CMK (cell line): ENCODE results near the gene TLR9.
A peak's percentile ranks its signal among the peaks of the same experiment; 100 is the strongest.

Source experiments
- DNase-seq: peaks from one replicate; pipeline ENCODE4 v3.0.0-alpha.2; 2010; ENCODE audit warnings: low read depth

Gene TLR9

DNA sequence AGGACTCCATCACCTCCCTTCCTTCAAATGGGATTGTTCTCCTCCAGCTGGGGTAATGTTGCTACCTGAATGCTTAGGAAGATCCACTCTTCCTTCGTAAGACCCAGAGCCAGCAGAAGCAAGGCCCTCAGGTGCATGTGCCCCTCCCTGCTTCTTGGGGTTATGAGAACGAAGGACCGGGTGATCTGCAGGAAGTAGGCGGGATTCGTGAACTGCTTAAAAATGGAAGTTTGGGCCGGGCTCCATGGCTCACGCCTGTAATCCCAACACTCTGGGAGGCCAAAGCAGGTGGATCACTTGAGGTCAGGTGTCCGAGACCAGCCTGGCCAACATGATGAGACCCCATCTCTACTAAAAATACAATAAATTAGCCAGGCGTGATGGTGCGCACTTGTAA, 8.0 kb downstream of the TLR9 start:
- no peak for DNase-seq

DNA sequence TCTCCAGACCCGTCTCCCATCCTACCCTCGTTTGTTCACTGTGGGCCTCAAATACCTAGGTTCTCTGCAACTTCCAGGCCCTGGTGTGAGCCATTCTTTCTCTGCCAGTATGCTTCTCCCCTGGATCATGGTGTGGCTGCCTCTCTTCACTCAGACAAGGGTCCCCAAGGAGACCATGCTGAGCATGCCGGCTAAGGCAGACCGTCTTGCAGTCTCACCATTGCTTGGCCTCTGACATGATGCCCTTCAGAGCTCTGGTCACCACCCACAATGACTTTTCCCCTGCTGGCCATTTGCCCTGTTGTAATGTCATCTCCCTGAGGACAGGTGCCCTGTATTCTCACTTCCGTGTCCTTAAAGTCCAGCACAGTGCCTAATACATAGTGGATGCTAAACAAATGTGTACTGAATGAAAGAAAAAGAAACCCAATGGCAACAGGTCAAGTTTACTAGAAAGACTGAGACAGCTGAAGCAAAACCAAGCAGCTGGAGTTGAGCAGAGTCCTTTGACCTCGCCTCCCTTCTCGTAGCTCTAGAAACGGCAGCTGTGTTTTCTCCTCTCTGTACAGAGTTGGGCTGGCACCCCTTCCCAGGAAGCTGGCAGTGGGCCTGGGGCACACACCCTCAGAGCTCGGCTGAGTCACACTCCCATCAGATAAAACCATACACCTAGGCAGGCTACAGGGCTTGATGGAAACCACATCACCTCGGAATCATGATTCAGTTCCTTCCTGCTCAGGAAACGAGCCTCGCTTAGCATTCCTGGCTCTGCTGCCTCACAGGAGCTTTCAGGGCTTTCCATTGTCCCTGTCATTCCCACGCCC, 8.6 kb downstream of the TLR9 start:
- DNase-seq: no peak

DNA sequence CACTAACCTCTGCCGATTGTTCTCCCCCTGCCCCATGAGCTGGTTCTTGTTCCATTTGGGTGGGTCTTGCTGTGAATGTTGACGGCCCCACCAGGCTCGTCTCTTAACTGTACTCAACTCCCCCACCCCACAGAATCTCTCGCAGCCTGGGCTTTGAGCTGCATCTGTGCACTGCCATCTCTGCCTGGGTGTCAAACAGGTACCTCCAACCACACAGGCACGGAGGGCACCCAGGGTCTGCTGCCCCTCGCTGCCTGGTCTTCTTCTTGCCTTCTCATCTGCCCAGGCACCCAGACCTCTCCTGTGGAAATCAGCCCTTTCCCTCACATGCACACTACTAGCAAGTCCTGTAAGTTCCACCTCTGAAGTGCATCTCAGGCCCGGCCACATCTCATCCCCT, 10.1 kb downstream of the TLR9 start:
- DNase-seq: no peak

DNA sequence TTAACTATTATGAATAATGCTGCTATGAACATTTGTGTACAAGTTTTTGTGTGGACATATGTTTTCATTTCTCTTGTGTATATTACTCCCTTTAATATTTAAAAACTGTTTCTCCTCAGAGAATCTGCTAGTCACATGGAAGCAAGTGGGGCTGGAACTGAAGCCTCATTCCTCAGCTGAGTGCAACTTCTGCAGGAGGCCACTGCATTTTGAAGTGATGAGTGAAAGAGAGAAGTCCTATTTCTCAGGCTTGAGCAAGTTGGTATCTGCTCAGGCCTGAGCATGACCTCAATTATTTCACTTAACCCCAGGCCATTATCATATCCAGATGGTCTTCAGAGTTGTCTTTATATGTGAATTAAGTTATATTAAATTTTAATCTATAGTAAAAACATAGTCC, 11.5 kb downstream of the TLR9 start:
- no peak for DNase-seq

DNA sequence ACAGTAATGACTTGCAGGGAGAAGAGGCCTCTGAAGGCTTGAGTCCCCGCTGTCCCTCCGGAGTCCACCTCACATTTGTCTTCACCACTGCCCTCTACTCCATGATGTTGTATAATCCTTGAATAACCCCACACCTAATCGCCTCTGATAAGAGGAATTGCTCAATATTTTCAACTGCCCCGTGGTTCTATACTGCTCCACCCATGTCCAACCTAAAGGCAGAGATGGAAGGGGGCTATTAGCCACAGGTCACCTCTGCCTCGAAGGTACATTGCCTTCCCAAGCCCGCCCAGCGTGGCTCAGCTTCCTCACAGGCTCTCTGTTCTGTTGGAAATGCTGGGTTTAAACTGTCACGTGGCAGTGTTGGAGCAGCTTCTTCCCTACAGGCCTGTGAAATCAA, 12.4 kb downstream of the TLR9 start:
- DNase-seq: no peak

DNA sequence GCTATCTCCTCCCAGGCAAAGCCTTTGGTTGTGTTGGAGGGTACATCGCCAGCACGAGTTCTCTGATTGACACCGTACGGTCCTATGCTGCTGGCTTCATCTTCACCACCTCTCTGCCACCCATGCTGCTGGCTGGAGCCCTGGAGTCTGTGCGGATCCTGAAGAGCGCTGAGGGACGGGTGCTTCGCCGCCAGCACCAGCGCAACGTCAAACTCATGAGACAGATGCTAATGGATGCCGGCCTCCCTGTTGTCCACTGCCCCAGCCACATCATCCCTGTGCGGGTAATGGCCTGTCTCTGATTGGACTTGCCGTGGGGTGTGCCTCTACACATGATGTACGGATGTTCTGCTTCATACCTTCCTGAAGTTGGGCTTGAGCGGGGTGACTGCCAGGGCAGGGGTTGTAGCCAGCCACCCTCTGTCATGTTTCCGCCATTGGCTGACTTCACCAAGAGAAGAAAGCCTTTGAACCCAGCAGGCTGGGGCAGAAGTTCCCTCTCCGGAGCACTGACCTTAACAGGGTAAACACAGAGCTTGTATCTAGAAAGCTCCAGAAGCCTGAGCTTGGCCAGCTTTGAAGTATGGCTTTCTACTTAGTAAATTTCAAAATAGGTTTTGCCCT, 14.1 kb downstream of the TLR9 start:
- no peak for DNase-seq

DNA sequence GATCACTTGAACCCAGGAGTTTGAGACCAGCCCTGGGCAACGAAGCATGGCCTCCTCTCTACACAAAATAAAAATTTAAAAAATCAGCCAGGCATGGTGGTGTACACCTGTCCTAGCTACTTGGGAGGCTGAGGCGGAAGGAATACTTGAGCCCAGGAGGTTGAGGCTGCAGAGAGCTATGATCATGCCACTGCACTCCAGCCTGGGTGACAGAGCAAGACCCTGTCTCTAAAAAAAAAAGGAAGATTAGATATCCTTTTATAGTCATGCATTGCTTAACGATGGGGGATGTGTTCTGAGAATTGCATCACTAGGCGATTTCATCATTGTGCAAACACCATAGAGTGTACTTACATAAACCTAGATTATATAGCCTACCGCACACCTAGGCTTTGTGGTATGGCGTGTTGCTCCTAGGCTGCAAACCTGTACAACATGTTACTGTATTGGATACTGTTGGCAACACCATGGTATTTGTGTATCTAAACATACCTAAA, 14.8 kb downstream of the TLR9 start:
- DNase-seq: no peak

DNA sequence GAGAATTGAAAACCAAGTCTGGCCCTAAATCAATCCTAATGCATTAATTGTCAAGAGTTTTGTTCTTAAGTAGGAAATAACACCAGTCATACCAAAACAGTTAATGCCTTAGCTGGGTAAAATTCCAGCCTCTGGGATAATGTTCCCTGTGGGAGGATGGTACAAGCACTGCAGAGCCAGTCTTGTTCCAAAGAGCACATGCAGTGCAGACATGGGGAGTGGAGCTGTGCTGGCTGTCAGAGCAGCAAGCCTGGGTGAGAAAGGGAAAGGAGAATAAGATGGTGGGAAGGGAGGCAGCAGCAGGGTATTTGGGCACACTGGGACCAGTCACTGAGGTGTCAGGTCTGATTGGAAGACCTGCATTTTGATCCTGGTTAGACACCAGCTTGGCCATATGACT, 15.4 kb downstream of the TLR9 start:
- DNase-seq: no peak

DNA sequence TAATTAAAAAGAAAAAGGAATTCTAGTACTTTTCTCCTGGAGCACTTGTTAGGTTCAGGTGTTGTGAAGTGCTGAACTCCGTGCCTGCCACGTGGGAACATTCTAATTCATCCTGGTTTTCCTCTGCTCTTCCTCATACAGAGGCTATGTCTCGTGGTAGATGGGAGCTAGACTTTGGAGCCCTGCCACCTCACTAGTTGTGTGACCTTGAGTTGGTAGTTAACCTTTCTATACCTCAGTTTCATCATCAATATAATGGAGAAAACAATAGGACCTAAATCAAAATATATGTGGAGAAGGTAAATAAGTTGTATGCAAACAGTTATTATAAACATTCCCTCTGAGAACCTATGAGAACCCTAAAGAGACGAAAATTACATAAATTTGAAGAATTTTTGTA, 16.9 kb downstream of the TLR9 start:
- DNase-seq: no peak

DNA sequence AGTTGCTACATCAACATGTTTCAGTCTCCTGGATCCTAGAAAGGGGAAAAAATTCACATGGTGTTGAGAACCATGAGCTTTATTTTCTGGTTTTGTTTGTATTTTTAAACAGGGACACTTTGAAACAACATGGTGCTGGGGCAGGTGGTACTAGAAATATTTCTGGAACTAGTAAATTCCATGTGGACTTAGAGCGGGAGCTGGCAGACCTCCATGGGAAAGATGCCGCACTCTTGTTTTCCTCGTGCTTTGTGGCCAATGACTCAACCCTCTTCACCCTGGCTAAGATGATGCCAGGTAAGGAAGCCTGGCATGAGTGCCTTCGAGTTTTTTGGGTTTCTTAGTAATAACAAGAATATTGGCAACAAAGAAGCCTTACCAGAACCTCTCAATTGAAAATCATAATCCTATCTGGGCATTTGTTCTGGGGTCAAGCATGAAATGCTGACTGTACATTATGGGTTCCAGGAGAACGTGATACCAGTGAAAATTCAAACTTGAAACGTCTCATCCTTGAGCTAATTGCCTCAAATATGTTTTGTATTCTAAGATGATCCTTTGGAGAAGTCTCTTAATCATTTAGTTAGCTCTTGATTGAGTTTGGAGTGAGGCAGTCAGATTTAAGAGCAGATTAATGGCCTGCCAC, 19.6 kb downstream of the TLR9 start:
- no peak for DNase-seq

DNA sequence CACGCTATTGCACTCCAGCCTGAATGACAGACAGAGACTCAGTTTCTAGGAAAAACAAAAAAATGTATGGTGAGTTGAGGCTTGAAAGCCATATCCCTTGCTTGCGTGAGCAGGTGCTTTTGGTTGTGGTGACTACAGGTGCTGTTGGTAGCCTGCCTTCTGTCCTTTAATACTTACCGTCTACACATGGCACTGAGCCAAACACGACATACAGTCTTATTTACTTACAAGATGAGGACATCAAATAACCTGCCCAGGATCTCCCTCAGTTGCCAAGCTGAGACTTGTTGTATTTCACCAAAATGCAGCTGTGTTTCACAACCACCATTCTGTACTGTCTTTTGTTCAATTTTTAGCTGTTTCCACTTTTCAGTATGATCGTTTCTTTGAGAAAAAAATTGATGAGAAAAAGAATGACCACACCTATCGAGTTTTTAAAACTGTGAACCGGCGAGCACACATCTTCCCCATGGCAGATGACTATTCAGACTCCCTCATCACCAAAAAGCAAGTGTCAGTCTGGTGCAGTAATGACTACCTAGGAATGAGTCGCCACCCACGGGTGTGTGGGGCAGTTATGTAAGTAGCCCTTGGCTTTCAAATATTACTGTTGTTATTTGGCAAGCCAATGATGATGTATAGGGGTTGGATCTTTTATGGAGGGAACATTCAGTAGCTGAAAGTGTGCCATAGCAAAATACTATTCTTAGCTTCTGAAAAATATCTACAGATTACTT, 20.9 kb downstream of the TLR9 start:
- DNase-seq: no peak

DNA sequence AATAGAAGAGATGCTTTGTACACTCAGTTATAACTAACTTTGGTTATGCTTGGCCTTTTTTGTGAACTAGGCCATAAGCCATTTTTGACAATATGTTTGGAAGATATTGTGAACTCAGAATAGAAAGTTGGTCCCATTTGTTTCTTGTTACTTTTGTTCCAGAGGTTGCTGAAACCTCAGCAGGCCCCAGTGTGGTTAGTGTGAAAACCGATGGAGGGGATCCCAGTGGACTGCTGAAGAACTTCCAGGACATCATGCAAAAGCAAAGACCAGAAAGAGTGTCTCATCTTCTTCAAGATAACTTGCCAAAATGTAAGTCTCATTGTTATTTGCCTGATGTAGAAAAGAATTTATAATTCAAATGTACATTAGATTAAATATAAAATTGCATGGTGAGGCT, 21.7 kb downstream of the TLR9 start:
- DNase-seq: no peak

DNA sequence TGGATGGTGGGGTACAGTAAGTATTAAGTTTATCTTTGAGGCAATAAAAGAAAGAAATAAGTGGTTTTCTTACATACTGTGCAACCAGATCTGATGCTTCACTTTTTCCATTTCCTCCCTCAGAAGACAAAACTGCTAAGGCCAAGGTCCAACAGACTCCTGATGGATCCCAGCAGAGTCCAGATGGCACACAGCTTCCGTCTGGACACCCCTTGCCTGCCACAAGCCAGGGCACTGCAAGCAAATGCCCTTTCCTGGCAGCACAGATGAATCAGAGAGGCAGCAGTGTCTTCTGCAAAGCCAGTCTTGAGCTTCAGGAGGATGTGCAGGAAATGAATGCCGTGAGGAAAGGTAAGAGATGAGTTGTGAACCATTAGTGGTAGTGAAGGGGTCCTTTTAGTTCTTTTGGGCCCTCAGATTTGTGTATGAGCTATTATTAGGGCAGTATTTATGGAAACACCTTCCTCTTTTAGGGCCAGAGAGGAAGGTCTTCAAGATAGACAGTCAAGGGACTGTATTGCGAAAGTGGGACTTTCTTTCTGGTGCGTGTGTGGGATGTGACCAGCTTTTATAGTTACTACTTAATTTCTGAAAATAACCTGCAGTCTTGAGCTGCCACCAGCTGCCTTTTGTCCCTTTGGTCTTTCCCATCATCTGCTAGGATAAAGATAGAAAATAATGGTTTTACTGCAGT, 22.9 kb downstream of the TLR9 start:
- no peak for DNase-seq

DNA sequence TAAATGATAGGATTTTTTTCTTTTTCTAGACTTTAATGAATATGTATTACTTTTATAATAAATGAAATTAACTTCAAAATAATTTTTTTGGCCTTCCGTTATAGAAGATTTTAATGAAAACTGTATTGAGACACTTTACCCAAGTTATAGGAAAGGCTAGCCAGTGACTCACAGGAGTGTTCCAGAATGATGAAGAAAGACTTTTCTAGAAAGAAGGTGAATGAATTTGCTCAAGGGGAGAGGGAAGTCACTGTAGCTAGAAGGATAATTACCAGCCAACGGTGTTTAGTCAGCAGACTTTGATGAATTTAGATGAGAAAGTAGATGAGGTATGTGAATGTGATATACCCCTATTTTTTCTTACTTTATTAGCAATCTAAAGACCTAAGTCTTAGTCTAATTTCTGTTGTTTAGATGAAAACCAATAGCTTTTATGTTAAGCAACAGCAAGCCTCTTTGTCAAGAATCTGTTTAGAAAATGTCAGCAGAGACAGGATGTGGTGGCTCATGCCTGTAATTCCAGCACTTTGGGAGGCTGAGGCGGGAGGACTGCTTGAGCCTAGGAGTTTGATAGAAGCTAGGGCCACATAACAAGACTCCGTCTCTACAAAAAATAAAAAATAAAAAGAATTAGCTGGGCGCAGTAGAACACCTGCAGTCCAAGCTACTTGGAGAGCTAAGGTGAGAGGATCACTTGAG, 24.3 kb downstream of the TLR9 start:
- DNase-seq: no peak

DNA sequence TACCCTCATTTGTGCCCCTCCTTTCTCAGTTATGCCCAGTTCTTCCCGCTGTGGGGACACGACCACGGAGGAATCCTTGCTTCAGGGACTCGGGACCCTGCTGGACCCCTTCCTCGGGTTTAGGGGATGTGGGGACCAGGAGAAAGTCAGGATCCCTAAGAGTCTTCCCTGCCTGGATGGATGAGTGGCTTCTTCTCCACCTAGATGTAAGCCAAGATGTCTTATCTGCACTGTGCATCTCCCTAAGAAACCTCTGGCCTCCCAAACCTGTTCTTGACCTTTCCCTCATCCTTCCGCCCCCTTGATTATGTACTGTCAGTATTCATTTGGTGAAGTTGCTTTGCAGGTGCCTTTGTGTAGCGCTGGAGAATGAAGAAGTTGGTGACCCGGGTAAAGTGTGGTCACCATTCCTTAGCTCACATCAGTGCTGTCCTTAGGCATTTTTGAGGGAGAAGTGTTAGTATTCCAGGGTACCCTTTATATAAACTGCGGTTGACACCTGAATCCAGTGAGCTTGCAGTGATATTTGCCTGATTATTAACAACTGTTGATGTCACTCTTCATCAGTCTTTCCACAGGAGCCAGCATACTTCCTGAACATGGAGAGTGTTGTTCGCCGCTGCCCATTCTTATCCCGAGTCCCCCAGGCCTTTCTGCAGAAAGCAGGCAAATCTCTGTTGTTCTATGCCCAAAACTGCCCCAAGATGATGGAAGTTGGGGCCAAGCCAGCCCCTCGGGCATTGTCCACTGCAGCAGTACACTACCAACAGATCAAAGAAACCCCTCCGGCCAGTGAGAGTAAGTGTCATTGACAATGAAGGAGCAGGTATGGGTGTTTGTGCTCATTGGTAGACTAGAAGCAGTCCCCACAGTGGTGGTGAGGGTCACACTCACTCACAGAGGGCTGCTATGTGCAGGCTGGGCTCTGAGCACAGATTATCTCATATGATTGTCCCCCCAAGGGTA, 26.5 kb downstream of the TLR9 start:
- DNase-seq: no peak

DNA sequence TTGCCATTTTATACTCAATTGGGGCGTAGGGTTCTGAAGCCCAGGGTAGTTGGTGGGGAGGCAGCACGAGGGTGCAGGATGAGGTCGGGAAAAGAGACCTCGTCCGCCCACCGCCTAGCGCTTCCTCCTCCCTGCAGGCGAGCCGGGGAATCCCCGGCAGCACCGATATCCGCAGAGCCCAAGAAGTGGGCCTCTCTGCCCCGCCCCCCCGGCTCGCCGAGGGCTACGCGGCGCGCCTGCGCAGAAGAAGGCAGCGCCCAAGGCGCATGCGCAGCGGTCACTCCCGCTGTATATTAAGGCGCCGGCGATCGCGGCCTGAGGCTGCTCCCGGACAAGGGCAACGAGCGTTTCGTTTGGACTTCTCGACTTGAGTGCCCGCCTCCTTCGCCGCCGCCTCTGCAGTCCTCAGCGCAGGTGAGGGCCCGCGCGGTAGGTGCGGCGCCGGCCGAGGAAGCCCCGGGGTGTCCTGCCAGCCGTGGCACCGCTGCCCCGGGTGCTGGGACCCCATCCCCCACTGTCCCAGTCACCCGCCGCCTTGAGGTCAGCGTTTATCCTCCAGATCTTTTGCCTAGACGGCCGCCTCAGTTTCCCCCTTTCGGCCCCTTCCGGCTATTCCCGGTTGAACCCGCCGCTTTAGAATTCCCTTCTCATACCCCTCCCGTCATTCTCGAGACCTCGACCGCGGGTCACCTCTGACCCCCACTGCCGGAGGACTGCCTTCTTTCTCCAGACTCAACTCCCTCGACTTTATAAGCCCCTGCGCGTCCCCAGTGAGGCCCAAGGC, 27.4 kb downstream of the TLR9 start, which contains the start of gene ALAS1:
Gene ALAS1 (plus strand): TSS at position 319 of the 784 bp plus-strand sequence. CDS start 1,082 bp downstream, outside the sequence.
- peak; percentile 84 for DNase-seq

DNA sequence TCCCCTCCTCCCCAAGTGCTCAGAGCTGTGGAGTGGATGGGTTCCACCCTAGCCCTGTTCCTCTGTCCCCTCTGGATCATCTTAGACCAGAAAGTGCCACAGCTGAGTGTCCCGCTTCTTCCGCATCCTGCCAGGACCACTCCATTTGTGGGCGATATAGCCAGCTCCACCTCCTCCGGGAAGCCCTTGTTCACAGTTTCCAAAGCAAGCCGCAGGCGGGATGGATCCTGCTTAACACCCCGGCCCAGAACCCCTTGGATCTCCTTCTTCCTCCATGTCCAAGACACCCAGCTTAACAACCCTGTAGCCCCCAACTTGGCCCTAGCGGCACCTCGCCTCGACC, 28.0 kb downstream of the TLR9 start:
- no peak for DNase-seq

DNA sequence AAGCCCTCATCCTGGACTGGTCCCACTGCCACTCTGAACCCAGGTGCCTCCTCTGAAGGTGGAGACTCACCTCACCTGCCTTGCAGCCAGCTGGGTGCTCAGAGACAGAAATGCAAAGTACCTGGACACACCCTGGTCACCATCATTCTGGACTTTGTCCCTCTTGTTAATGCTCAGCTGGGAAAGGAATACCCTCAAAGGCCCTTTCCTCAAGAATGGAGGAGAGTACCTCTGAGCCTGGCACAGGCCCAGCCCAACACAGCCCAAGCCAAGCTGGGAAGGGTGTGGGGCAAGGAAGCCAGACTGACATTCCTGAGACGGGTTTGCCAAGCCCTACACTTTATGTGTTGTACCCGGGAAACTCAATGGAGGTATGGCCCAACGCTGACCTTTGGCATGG, 28.5 kb downstream of the TLR9 start:
- no peak for DNase-seq

DNA sequence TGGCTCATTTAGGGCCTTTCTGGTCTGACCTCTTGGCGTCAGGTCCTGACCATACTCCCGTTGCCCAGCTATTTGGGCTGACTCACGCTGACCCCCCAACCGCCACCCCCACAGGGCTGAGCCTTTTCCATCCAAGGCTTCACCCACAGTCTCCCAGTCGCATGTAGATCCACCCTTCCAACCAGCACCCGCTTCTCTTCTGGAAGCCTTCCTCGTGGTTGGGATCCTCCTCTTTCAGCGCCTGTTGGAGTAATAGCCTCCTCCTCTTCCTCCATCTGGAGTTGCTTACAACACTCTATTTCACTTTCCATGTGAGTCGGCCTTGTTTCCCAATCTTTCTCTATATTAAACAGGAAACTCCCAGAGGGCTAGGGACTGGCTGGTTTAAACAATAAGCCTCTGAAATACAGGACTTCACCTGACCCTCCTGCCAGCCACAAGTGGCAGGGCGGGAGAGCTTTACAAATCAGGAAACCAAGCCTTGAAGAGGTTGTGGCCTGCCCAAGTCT, 29.6 kb downstream of the TLR9 start:
- DNase-seq: no peak
